K562 (cell line): ENCODE data around the gene POGZ. TPM values are rescaled to one million over a fixed set of nuclear protein-coding genes. Genes with fewer than 3 reads are reported as not detected.

Experiments used
- ATF7 ChIP-seq: fragments of 450-650 bp; IDR thresholded peaks from 2 replicates; pipeline ENCODE4 v1.7.1; 2014; ENCODE audit warnings: mild to moderate bottlenecking, moderate library complexity
- SAFB ChIP-seq: fragments of 200-400 bp; formaldehyde crosslinking; IDR thresholded peaks from 2 replicates; pipeline ENCODE4 v1.6.1; 2017; ENCODE audit warnings: low read depth, low read length, borderline replicate concordance
- SRF ChIP-seq, 2 experiments: fragments of 250-450, 450-650 bp in 1 of 2; sonication (Bioruptor Pico) in 1 of 2; sonication (generic) in 1 of 2; formaldehyde crosslinking; IDR thresholded peaks; 2 replicates each; pipeline versions ENCODE4 v1.5.0 to v1.5.1; 2020 to 2022; ENCODE audit warnings: mild to moderate bottlenecking in 1 of 2, missing genetic modification reagents in 1 of 2
- U2AF1 ChIP-seq: fragments of 200-400 bp; formaldehyde crosslinking; optimal IDR thresholded peaks from 2 replicates; pipeline ENCODE3; 2017; ENCODE audit warnings: mild to moderate bottlenecking, low read depth, low read length, moderate library complexity
- ZNF165 ChIP-seq: fragments of 250-450 bp; sonication (Bioruptor Pico); IDR thresholded peaks from 2 replicates; pipeline ENCODE4 v1.4.0; 2020; ENCODE audit warnings: borderline replicate concordance
- ZNF23 ChIP-seq: fragments of 250-450 bp; sonication (Bioruptor Pico); IDR thresholded peaks from 2 replicates; pipeline ENCODE4 v1.4.0; 2020; ENCODE audit warnings: mild to moderate bottlenecking
- ZNF318 ChIP-seq, 2 experiments: fragments of 450-650 bp; IDR thresholded peaks; 2 replicates each; pipeline ENCODE4 v1.6.1; 2016; ENCODE audit warnings: mild to moderate bottlenecking in 2 of 2, borderline replicate concordance in 1 of 2, low read depth in 1 of 2, moderate library complexity in 1 of 2
- polyA plus RNA-seq, 8 experiments: library from polyadenylated mRNA; depleted of rRNA in 4 of 8; stranded (reverse) in 5 of 8; unstranded in 3 of 8; fragments of >200 nt; fragmentation: Nextera tagmentation in 2 of 8; fragmentation: Illumina TruSeq in 1 of 8; extraction: Ambion mirVana in 2 of 8; extraction: Trizol in 1 of 8; gene quantifications; 2 replicates each; pipeline versions ENCODE4 v1.2.1 to v1.2.3, GENCODE V29; 2011 to 2014; ENCODE audit warnings: inconsistent platforms in 1 of 8, missing spikeins in 1 of 8
- total RNA-seq, 7 experiments: library from RNA; depleted of rRNA in 6 of 7; stranded (reverse); fragments of >200 nt in 6 of 7; fragmentation: Illumina TruSeq in 2 of 7; extraction: Trizol in 2 of 7; gene quantifications; 2 replicates each; pipeline versions ENCODE4 v1.2.1 to v1.2.3, GENCODE V29; 2011 to 2021; ENCODE audit warnings: low replicate concordance in 1 of 7
- TF ChIP-seq, protein P1 (sequence below): sonication (generic); formaldehyde crosslinking; IDR thresholded peaks from 2 replicates; pipeline ENCODE4 v1.8.1; 2023; ENCODE audit warnings: mild to moderate bottlenecking, missing genetic modification reagents

The POGZ gene
- total and polyA plus RNA-seq, 9 of the 15 experiments (the other 6 are each of a cell fraction or from before 2014, with no cell fraction given), result 9.4 to 40.6 (median 21.6) TPM

- no peak for TF ChIP-seq ZNF318 (IDR thresholded peaks at IDR 0.05; ENCODE audit: borderline replicate concordance in 1 of 2, low read depth in 1 of 2)
- TF ChIP-seq, protein P1, sequence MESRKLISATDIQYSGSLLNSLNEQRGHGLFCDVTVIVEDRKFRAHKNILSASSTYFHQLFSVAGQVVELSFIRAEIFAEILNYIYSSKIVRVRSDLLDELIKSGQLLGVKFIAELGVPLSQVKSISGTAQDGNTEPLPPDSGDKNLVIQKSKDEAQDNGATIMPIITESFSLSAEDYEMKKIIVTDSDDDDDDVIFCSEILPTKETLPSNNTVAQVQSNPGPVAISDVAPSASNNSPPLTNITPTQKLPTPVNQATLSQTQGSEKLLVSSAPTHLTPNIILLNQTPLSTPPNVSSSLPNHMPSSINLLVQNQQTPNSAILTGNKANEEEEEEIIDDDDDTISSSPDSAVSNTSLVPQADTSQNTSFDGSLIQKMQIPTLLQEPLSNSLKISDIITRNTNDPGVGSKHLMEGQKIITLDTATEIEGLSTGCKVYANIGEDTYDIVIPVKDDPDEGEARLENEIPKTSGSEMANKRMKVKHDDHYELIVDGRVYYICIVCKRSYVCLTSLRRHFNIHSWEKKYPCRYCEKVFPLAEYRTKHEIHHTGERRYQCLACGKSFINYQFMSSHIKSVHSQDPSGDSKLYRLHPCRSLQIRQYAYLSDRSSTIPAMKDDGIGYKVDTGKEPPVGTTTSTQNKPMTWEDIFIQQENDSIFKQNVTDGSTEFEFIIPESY (CRISPR knock-in tag), result no peak
- TF ChIP-seq ATF7, result no peak
- TF ChIP-seq U2AF1, result no peak
- TF ChIP-seq SRF (CRISPR knock-in tag; IDR thresholded peaks at IDR 0.05), result no peak
- no peak for TF ChIP-seq ZNF165 (CRISPR knock-in tag)
- no peak for TF ChIP-seq ZNF23
- no peak for TF ChIP-seq SAFB
These were observed 15.9 kb upstream of the POGZ start (continued) for GRCh38 chr1:151475175-151475574.
